ENCODE measurements around the gene TMEM89.

GRCh38 chr3:48596157-48596556 is 25.4 kb downstream of the TMEM89 start:
- TF ChIP-seq ZNF274 (IDR thresholded peaks at IDR 0.05; ENCODE audit: low read depth, low read length) (no peak), YY1 (IDR thresholded peaks at IDR 0.05; ENCODE audit: insufficient read depth, insufficient read length) (no peak), SUZ12 (IDR thresholded peaks at IDR 0.05; ENCODE audit: extremely low read depth, insufficient read depth, insufficient read length) (no peak)

Measured in NT2/D1 (cell line).